ENCODE results near the gene SLC12A8. TPM values are rescaled to one million over a fixed set of nuclear protein-coding genes. Genes with fewer than 3 reads are reported as not detected.

The SLC12A8 gene
- total and polyA plus RNA-seq, 2 experiments from 2014 or later: 6.9 to 15.9 TPM

DNA sequence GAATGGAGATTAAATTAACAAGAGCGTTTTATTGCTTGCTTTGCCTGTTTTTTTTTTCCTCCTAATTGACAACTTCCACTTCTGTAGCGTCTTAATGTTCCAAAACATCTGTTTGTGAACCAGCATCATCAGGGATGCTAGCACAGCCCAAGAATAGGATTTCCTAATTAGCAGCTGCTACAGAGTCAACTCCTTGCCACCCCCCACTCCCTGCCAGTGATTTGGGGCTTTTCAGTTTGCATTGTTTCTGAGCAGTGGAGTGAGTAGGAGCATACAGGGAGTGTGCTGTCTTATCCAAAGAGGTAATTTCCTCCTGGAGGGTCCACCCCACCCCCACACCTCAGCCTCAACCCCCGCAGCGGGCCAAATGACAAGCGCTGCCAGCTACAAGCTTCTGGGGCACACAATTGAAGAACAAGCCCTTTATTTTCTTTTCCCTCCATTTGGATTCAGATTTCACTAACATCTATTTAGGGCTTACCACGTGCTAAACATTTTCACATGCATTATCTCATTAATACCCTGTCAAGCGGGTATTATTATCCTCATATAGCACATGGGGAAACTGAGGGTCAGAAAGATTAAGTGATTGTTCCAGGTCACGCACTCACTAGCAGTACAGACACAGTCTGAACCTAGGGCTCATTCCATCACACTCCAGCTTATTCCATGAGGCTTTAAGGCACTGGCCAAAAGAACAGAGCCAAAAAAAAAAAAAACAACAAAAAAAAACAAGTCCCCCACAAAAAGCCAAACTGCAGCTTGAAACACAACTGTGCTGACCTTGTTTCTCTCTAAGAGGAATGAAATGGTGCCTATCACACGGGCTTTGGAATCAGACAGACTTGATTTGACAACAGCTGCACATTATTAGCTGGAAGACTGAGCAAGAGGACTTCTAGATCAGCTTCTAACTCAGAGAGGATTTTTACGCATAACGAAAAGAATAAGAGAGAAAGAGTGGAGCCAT, 173.1 kb downstream of the SLC12A8 start (continued):
- no peak for TF ChIP-seq NANOG (IDR thresholded peaks at IDR 0.05; ENCODE audit: borderline replicate concordance)
- TF ChIP-seq POLR2AphosphoS5 (IDR thresholded peaks at IDR 0.05; ENCODE audit: low read depth): no peak
- TF ChIP-seq ZNF331 (CRISPR knock-in tag; IDR thresholded peaks at IDR 0.05; ENCODE audit: low read depth): no peak
- no peak for TF ChIP-seq CREB1 (CRISPR knock-in tag; IDR thresholded peaks at IDR 0.05; ENCODE audit: low read depth)
- TF ChIP-seq, protein P1, sequence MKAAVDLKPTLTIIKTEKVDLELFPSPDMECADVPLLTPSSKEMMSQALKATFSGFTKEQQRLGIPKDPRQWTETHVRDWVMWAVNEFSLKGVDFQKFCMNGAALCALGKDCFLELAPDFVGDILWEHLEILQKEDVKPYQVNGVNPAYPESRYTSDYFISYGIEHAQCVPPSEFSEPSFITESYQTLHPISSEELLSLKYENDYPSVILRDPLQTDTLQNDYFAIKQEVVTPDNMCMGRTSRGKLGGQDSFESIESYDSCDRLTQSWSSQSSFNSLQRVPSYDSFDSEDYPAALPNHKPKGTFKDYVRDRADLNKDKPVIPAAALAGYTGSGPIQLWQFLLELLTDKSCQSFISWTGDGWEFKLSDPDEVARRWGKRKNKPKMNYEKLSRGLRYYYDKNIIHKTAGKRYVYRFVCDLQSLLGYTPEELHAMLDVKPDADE (IDR thresholded peaks at IDR 0.05): no peak
- TF ChIP-seq EZH2 (IDR thresholded peaks at IDR 0.05; ENCODE audit: low read depth, unreplicated experiment): no peak
- TF ChIP-seq EZH2phosphoT487 (IDR thresholded peaks at IDR 0.05; ENCODE audit: unreplicated experiment): no peak
- no peak for TF ChIP-seq ZNF114 (CRISPR knock-in tag; IDR thresholded peaks at IDR 0.05)

DNA sequence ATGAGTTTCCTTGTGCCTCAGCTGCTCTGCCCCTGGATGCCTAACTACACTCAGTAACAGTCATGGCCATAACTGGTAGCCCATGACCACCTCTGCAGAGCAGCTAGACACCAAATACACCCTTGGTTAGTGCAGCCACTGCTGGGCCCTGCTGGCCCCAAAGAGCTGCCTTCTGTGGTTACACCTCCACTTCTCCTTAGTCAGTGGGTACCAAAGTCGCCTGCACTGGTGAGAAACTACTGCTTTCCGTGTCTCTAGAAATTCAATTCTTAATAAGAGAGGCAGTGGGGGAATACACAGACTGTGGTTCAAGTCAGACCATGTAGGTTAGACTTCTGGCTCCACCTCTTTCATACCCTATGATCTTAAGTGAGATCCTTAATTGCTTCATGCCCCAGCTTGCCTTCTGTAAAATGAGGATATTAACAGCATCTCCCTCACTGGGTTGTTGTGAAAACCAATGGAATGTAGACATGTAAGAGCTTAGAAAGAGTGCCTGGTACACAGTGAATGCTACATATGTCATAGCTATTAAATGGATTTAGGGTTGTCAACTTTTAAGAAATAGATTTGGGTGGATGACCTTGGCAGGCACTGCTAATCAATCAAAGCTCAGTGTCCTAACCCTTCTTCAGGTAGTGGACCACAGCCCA, 174.9 kb downstream of the SLC12A8 start:
- Histone ChIP-seq H2AFZ (no peak overlapping the region), H3K27me3 (ENCODE audit: insufficient read depth) (no peaks in the 10 kb centered on the region), H3K4me3 (no peak overlapping the region), H3K4me2 (no peak overlapping the region), H3K4me1 (ENCODE audit: insufficient read depth) (peaks cover 26% of the 10 kb centered on the region), H4K20me1 (replicated peaks; ENCODE audit: insufficient read depth) (no peaks in the 10 kb centered on the region), H3F3A (replicated peaks; ENCODE audit: low read depth) (no peaks in the 10 kb centered on the region), H3K27ac (ENCODE audit: low read depth) (no peak overlapping the region), H3K79me2 (replicated peaks; ENCODE audit: insufficient read depth) (peaks cover 9% of the 10 kb centered on the region; the same call in 1 of the 2 replicates), H3K36me3 (ENCODE audit: insufficient read depth) (no peaks in the 10 kb centered on the region; the same call in 1 of the 2 replicates), H3K9me2 (ENCODE audit: insufficient read depth) (no peaks in the 10 kb centered on the region)
- H3K4me3 Mint-ChIP-seq: no peak overlapping the region
- no peaks in the 10 kb centered on the region for H3K27me3 Mint-ChIP-seq (ENCODE audit: insufficient read depth, low read depth, poor library complexity)
- no peak for DNase-seq (ENCODE audit: low spot score)
- ATAC-seq: no peak
- peaks cover 21% of the 10 kb centered on the region for H3K4me1 Mint-ChIP-seq
- H3K9me3 Mint-ChIP-seq: peaks cover 11% of the 10 kb centered on the region
- peaks cover 8% of the 10 kb centered on the region; the same call in 2 of the 3 replicates for H3K36me3 Mint-ChIP-seq (ENCODE audit: low read depth)
- no peak overlapping the region for H3K27ac Mint-ChIP-seq
- TF ChIP-seq ZNF331 (CRISPR knock-in tag; IDR thresholded peaks at IDR 0.05; ENCODE audit: low read depth) (no peak), EZH2phosphoT487 (IDR thresholded peaks at IDR 0.05; ENCODE audit: unreplicated experiment) (no peak), ZNF114 (CRISPR knock-in tag; IDR thresholded peaks at IDR 0.05) (no peak), NANOG (IDR thresholded peaks at IDR 0.05; ENCODE audit: borderline replicate concordance) (no peak), EZH2 (IDR thresholded peaks at IDR 0.05; ENCODE audit: low read depth, unreplicated experiment) (no peak), CREB1 (CRISPR knock-in tag; IDR thresholded peaks at IDR 0.05; ENCODE audit: low read depth) (no peak), POLR2AphosphoS5 (IDR thresholded peaks at IDR 0.05; ENCODE audit: low read depth) (no peak), STAT1 (IDR thresholded peaks at IDR 0.05; ENCODE audit: unreplicated experiment) (no peak)
- TF ChIP-seq, protein P2, sequence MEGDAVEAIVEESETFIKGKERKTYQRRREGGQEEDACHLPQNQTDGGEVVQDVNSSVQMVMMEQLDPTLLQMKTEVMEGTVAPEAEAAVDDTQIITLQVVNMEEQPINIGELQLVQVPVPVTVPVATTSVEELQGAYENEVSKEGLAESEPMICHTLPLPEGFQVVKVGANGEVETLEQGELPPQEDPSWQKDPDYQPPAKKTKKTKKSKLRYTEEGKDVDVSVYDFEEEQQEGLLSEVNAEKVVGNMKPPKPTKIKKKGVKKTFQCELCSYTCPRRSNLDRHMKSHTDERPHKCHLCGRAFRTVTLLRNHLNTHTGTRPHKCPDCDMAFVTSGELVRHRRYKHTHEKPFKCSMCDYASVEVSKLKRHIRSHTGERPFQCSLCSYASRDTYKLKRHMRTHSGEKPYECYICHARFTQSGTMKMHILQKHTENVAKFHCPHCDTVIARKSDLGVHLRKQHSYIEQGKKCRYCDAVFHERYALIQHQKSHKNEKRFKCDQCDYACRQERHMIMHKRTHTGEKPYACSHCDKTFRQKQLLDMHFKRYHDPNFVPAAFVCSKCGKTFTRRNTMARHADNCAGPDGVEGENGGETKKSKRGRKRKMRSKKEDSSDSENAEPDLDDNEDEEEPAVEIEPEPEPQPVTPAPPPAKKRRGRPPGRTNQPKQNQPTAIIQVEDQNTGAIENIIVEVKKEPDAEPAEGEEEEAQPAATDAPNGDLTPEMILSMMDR (conservative IDR thresholded peaks at IDR 0.05; ENCODE audit: low read depth in 2 of 2): no peak
- TF ChIP-seq, protein P1 (IDR thresholded peaks at IDR 0.05): no peak
- TF ChIP-seq, protein P3, sequence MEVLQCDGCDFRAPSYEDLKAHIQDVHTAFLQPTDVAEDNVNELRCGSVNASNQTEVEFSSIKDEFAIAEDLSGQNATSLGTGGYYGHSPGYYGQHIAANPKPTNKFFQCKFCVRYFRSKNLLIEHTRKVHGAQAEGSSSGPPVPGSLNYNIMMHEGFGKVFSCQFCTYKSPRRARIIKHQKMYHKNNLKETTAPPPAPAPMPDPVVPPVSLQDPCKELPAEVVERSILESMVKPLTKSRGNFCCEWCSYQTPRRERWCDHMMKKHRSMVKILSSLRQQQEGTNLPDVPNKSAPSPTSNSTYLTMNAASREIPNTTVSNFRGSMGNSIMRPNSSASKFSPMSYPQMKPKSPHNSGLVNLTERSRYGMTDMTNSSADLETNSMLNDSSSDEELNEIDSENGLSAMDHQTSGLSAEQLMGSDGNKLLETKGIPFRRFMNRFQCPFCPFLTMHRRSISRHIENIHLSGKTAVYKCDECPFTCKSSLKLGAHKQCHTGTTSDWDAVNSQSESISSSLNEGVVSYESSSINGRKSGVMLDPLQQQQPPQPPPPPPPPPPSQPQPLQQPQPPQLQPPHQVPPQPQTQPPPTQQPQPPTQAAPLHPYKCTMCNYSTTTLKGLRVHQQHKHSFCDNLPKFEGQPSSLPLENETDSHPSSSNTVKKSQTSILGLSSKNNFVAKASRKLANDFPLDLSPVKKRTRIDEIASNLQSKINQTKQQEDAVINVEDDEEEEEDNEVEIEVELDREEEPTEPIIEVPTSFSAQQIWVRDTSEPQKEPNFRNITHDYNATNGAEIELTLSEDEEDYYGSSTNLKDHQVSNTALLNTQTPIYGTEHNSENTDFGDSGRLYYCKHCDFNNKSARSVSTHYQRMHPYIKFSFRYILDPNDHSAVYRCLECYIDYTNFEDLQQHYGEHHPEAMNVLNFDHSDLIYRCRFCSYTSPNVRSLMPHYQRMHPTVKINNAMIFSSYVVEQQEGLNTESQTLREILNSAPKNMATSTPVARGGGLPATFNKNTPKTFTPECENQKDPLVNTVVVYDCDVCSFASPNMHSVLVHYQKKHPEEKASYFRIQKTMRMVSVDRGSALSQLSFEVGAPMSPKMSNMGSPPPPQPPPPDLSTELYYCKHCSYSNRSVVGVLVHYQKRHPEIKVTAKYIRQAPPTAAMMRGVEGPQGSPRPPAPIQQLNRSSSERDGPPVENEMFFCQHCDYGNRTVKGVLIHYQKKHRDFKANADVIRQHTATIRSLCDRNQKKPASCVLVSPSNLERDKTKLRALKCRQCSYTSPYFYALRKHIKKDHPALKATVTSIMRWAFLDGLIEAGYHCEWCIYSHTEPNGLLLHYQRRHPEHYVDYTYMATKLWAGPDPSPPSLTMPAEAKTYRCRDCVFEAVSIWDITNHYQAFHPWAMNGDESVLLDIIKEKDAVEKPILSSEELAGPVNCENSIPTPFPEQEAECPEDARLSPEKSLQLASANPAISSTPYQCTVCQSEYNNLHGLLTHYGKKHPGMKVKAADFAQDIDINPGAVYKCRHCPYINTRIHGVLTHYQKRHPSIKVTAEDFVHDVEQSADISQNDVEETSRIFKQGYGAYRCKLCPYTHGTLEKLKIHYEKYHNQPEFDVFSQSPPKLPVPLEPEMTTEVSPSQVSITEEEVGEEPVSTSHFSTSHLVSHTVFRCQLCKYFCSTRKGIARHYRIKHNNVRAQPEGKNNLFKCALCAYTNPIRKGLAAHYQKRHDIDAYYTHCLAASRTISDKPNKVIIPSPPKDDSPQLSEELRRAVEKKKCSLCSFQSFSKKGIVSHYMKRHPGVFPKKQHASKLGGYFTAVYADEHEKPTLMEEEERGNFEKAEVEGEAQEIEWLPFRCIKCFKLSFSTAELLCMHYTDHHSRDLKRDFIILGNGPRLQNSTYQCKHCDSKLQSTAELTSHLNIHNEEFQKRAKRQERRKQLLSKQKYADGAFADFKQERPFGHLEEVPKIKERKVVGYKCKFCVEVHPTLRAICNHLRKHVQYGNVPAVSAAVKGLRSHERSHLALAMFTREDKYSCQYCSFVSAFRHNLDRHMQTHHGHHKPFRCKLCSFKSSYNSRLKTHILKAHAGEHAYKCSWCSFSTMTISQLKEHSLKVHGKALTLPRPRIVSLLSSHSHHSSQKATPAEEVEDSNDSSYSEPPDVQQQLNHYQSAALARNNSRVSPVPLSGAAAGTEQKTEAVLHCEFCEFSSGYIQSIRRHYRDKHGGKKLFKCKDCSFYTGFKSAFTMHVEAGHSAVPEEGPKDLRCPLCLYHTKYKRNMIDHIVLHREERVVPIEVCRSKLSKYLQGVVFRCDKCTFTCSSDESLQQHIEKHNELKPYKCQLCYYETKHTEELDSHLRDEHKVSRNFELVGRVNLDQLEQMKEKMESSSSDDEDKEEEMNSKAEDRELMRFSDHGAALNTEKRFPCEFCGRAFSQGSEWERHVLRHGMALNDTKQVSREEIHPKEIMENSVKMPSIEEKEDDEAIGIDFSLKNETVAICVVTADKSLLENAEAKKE (CRISPR knock-in tag; IDR thresholded peaks at IDR 0.05): no peak
